Measurements from ENCODE around the gene ZNG1F.
"Not testable (repeated sequence)": the region's sequence is repeated elsewhere in the genome, so short reads cannot be mapped to it uniquely, and the experiment has no call there.

DNA sequence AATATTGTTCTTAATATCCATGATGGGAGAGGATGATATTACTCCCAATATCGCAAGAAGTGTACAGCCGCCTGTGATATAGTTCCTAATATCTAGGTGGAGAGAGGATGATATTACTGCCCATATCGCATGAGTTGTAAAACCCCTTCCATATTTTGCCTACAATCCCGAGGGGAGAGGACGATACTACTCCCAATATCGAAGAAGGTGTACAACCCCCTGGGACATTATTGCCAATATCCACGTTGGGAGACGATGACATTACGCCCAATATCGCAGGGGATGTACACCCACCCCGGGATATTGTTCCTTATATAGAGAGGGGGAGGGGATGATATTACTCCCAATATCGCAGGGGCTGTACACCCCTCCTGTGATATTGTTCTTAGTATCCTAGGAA is 77.7 kb downstream of the ZNG1F start:
- TF ChIP-seq, protein P1, sequence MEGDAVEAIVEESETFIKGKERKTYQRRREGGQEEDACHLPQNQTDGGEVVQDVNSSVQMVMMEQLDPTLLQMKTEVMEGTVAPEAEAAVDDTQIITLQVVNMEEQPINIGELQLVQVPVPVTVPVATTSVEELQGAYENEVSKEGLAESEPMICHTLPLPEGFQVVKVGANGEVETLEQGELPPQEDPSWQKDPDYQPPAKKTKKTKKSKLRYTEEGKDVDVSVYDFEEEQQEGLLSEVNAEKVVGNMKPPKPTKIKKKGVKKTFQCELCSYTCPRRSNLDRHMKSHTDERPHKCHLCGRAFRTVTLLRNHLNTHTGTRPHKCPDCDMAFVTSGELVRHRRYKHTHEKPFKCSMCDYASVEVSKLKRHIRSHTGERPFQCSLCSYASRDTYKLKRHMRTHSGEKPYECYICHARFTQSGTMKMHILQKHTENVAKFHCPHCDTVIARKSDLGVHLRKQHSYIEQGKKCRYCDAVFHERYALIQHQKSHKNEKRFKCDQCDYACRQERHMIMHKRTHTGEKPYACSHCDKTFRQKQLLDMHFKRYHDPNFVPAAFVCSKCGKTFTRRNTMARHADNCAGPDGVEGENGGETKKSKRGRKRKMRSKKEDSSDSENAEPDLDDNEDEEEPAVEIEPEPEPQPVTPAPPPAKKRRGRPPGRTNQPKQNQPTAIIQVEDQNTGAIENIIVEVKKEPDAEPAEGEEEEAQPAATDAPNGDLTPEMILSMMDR (IDR thresholded peaks at IDR 0.05; ENCODE audit: insufficient read depth, low read depth, low read length): not testable (repeated sequence)
- not testable (repeated sequence) for TF ChIP-seq EZH2 (IDR thresholded peaks at IDR 0.05; ENCODE audit: insufficient read depth, low read length)

Data from astrocyte (in vitro differentiated cells and primary cell).